Measurements from ENCODE around the gene ARF3. TPM values are rescaled to one million over a fixed set of nuclear protein-coding genes. Genes with fewer than 3 reads are reported as not detected.

Gene ARF3
- total RNA-seq, 1 experiment from 2014 or later, result 263 TPM

GRCh38 chr12:48929551-48929950, 27.7 kb downstream of the ARF3 start:
- no peak overlapping the region for H2BK5ac ChIP-seq (ENCODE audit: insufficient read length, low read length)
- H2AK5ac ChIP-seq (ENCODE audit: insufficient read length, low read length), result no peak overlapping the region
- no peaks in the 10 kb centered on the region for H4K20me1 ChIP-seq (ENCODE audit: control insufficient read depth, insufficient read depth, insufficient read length)
- no peak overlapping the region for H4K91ac ChIP-seq (ENCODE audit: insufficient read length, low read depth, low read length)
- H2BK15ac ChIP-seq (ENCODE audit: low read depth, low read length), result no peak overlapping the region
- no peaks in the 10 kb centered on the region for H3K9me3 ChIP-seq (ENCODE audit: control insufficient read depth, low read depth, low read length)
- no peak overlapping the region for H3K56ac ChIP-seq (ENCODE audit: insufficient read length, low read depth, low read length)
- H3K27me3 Mint-ChIP-seq (ENCODE audit: low read depth), result no peaks in the 10 kb centered on the region
- H3K23me2 ChIP-seq (ENCODE audit: insufficient read length, low read depth, low read length, poor library complexity, severe bottlenecking), result peaks cover 2% of the 10 kb centered on the region
- no peak overlapping the region for H2BK120ac ChIP-seq (ENCODE audit: low read depth, low read length, poor library complexity, severe bottlenecking)
- H2BK12ac ChIP-seq (ENCODE audit: insufficient read length, low read depth, low read length), result no peak overlapping the region
- no peak for TF ChIP-seq CTCF (conservative IDR thresholded peaks at IDR 0.05)
- H3T11ph ChIP-seq (ENCODE audit: low read length), result no peak overlapping the region
- H3K4me1 Mint-ChIP-seq, result peaks cover 3 to 5% of the 10 kb centered on the region in 2 experiments
- H3K27me3 ChIP-seq (ENCODE audit: insufficient read depth, low read length), result no peaks in the 10 kb centered on the region
- H2BK20ac ChIP-seq (ENCODE audit: low read depth, low read length, poor library complexity, severe bottlenecking), result no peak overlapping the region
- H3K14ac ChIP-seq (ENCODE audit: insufficient read depth, low read length), result no peak overlapping the region
- H3K9ac ChIP-seq (ENCODE audit: extremely low read depth, insufficient read length, low read length), result no peak overlapping the region
- DNase-seq, result no peak
- no peak overlapping the region for H3K18ac ChIP-seq (ENCODE audit: insufficient read length, low read depth, low read length)
- no peak overlapping the region for H3K27ac ChIP-seq (ENCODE audit: insufficient read length, low read depth, low read length)
- H3K4ac ChIP-seq (ENCODE audit: low read depth, low read length), result no peak overlapping the region
- no peaks in the 10 kb centered on the region for H3K79me1 ChIP-seq (ENCODE audit: insufficient read depth, low read depth, low read length, poor library complexity, severe bottlenecking)
- no peaks in the 10 kb centered on the region for H3K9me3 Mint-ChIP-seq
- no peak overlapping the region for H4K8ac ChIP-seq (replicated peaks; ENCODE audit: insufficient read length, low read depth, low read length)
- no peak overlapping the region for H3K27ac Mint-ChIP-seq
- H3K4me1 ChIP-seq (ENCODE audit: insufficient read depth, low read length), result no peaks in the 10 kb centered on the region
- WGBS (ENCODE audit: extremely low coverage, insufficient read length, low lambda C conversion rate), result no CpG with 5 or more reads among the region's 1 CpG
- H3K36me3 Mint-ChIP-seq (ENCODE audit: insufficient read depth in 1 of 3, low read depth in 3 of 3), result peaks cover 29 to 60% (median 42%) of the 10 kb centered on the region in 3 experiments
- no peak overlapping the region for H3K4me2 ChIP-seq (ENCODE audit: insufficient read depth, insufficient read length, low read length)
- H3K23ac ChIP-seq (ENCODE audit: insufficient read length, low read depth, low read length), result no peak overlapping the region
- H3K4me3 Mint-ChIP-seq, result no peak overlapping the region
- no peak overlapping the region for H2AFZ ChIP-seq (ENCODE audit: low read length)
- no peak overlapping the region for H4K5ac ChIP-seq (ENCODE audit: insufficient read length, low read depth, low read length)
- H3K79me2 ChIP-seq (ENCODE audit: insufficient read depth, low read length), result no peaks in the 10 kb centered on the region
